GM12872 (cell line): ENCODE results near the gene MAN2B1.

ENCODE experiments used
- TF ChIP-seq, protein P1 (sequence below): IDR thresholded peaks from 3 replicates; pipeline ENCODE4 v1.5.1; 2011; ENCODE audit warnings: low read depth, mild to moderate bottlenecking, low read length, moderate library complexity; ENCODE audit not compliant: insufficient read depth

Gene MAN2B1

DNA sequence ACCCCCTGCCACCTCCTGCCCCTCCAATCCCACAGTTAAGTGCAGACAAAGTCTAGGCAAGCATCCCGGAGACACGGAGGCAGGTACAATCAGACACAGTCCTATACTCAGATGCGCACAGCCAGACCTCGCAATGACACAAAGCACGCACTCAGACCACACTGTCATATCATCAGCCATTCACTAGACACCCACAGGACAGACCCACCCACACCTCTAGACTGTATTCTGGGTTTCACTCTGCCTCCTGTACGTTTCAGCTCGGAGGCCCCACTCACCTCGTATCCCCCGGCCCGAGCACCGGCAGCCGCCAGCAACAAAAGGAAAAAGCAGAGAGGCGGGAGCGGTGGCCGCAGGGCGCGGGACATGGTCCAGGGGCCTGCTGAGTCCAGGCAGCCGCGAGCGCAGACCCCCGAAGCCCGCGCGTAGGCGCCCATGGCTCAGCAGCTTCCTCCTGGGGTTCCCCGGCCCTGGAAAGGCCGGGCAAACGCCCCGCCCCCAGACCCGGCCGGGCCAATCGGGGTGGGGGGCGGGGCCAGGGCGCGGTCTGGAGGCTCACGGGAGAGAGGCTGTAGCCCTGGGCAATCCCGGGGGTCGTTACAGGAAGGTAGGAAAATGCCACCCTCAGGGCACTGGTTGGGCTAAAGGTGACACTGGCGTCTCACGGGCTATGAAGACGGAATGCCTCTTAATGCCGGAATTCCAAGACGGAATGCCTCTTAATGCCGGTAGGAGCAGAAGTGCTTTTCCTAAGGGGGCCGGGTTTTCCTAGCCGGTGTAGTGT is at the start of gene MAN2B1, which contains the start of gene WDR83:
MAN2B1 (minus strand) TSS at position 478 of the 784 bp plus-strand sequence; CDS start at position 437, 41 bp downstream.
WDR83 (plus strand) TSS at position 543 of the 784 bp plus-strand sequence. CDS start 2,984 bp downstream, outside the sequence.
- TF ChIP-seq, protein P1, sequence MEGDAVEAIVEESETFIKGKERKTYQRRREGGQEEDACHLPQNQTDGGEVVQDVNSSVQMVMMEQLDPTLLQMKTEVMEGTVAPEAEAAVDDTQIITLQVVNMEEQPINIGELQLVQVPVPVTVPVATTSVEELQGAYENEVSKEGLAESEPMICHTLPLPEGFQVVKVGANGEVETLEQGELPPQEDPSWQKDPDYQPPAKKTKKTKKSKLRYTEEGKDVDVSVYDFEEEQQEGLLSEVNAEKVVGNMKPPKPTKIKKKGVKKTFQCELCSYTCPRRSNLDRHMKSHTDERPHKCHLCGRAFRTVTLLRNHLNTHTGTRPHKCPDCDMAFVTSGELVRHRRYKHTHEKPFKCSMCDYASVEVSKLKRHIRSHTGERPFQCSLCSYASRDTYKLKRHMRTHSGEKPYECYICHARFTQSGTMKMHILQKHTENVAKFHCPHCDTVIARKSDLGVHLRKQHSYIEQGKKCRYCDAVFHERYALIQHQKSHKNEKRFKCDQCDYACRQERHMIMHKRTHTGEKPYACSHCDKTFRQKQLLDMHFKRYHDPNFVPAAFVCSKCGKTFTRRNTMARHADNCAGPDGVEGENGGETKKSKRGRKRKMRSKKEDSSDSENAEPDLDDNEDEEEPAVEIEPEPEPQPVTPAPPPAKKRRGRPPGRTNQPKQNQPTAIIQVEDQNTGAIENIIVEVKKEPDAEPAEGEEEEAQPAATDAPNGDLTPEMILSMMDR, result no peak

DNA sequence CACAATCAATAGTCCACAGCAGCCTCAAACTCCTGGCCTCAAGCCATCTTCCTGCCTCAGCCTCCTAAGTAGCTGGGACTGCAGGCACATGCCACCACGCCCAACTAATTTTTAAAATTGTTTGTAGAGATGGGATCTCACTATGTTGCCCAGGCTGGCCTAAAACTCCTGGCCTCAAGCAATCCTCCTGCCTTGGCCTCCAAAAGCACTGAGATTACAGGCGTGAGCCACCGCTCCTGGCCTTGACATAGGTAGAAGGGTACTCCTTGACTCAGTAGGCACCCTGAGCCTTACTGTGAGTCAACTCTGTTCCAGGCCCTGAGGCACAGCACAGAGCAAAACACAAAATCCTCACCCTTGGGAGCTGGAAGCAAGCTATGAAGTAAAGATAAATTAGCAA is 49.4 kb upstream of the MAN2B1 start:
- TF ChIP-seq, protein P1, result no peak

DNA sequence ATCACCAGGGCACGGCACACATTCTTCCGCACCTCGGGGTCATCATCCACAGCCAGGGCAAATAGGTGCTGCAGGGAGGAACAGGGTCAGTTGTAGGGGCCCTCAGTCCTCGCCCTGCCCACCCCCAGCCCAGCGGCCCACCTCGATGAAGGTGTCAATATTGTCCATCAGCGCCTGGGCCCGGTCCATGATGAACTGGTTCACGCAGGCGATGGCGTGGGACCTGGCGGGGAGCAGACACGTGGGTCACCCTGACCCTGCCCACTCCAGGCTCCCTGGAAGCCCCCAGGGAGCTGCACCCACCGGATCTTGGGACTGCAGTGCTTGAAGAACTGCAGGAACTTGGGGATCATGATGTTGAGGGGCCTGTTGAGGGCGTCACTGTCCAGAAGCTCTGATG is 48.6 kb upstream of the MAN2B1 start:
- TF ChIP-seq, protein P1, result no peak

DNA sequence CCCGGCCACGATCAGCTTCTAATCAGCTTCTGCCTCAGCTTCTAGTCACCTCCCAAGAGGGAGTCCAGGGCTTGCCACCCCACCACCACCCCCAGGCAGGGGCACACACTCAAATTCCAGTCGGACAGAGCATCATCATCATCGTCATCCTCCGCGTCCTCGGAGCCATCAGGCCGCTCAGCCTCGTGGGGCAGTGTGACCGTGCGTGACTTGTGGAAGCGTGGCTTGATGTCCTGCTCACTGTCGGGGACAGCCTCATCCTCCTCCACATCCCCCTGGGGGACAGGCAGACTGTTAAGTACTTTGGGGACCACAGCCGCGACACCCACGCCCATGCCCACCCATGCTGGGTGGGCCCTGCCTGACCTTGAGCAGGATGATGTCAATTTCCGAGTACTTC is 44.6 kb upstream of the MAN2B1 start:
- TF ChIP-seq, protein P1, result no peak

DNA sequence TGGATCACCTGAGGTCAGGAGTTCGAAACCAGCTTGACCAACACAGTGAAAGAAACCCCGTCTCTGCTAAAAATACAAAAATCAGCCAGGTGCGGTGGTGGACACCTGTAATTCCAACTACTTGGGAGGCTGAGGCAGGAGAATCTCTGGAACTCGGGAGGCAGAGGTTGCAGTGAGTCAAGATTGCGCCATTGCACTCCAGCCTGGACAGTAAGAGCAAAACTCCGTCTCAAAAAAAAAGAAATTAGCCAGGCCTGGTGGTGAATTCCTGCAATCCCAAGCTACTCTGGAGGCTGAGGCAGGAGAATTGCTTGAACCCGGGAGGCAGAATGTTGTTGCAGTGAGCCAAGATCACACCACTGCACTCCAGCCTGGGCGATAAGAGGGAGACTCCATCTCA is 42.1 kb upstream of the MAN2B1 start:
- TF ChIP-seq, protein P1, result no peak

DNA sequence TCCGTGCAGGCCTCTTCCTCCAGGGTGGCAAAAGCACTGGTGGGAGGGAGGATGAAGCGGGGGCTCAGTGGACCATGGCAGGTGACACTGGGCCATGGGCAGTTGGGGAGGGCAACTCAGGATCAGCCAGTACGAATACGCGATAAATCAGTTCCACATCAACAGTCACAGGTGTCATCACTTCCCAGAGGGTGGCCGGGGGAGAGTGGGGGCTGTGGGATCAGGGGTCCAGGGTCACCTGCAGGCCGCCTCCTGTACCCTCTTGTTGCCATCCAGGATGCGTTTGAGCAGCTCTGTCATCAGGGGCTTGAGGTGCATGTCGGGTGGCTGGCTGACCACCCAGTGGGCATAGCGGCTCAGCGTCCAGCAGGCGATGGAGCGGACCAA is 39.8 kb upstream of the MAN2B1 start:
- TF ChIP-seq, protein P1, result no peak

DNA sequence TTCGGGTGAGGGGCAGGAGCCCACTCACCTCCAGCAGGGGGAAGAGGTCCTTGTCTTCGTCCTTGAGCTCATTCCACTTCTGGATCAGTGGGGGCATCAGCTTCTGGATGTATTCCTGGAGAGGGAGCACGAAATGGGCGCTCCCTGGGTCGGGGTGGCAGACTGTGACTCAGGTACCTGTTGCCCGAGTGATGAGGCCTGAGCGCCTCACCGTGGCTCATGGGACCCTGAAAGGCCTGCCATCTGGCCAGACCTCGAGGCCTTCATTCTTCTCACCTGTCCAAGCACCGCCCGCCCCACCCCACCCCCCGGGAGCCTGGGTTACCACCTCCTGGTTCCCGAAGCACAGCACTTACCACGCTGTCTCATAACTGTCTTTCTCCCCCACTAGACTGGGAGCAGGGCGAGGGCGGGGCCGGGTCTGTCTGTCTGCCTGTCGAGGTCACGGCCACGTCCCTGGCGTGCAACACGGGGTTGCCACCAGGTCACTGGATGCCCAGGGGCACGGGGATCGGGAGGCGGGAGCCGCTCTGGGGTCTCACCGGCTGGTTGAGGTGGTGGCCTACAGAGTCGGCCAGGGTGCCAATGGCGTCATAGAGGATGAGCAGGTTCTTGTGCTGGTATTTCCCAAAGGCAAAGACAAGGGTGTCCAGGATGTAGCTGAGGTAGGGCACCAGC is 39.3 kb upstream of the MAN2B1 start:
- TF ChIP-seq, protein P1, result no peak
